Coronary artery (tissue), 2 donors: ENCODE data around the gene CA9.
"Not testable (repeated sequence)": the region's sequence is repeated elsewhere in the genome, so short reads cannot be mapped to it uniquely, and the experiment has no call there.

Experiments
- DNase-seq: peaks from one replicate; pipeline ENCODE4 v3.0.0-alpha.2; 2017; ENCODE audit warnings: low spot score
- H3K27ac ChIP-seq, 2 donors: fragments of 200-600 bp; sonication (generic); one replicate each; pipeline ENCODE4 v1.5.1; 2016 to 2019
- H3K4me3 ChIP-seq: fragments of 200-600 bp; sonication (generic); 2 replicates; pipeline ENCODE4 v1.5.1; 2016; ENCODE audit warnings: mild to moderate bottlenecking, moderate library complexity
- TF ChIP-seq, protein P1 (sequence below): fragments of 200-600 bp; sonication (generic); IDR thresholded peaks from one replicate; pipeline ENCODE4 v1.5.1; 2019; ENCODE audit warnings: antibody characterized with exemption

CA9 gene

DNA sequence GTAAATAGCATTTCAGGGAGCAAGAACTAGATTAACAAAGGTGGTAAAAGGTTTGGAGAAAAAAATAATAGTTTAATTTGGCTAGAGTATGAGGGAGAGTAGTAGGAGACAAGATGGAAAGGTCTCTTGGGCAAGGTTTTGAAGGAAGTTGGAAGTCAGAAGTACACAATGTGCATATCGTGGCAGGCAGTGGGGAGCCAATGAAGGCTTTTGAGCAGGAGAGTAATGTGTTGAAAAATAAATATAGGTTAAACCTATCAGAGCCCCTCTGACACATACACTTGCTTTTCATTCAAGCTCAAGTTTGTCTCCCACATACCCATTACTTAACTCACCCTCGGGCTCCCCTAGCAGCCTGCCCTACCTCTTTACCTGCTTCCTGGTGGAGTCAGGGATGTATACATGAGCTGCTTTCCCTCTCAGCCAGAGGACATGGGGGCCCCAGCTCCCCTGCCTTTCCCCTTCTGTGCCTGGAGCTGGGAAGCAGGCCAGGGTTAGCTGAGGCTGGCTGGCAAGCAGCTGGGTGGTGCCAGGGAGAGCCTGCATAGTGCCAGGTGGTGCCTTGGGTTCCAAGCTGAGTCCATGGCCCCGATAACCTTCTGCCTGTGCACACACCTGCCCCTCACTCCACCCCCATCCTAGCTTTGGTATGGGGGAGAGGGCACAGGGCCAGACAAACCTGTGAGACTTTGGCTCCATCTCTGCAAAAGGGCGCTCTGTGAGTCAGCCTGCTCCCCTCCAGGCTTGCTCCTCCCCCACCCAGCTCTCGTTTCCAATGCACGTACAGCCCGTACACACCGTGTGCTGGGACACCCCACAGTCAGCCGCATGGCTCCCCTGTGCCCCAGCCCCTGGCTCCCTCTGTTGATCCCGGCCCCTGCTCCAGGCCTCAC, at the start of gene CA9:
Gene CA9, plus strand, starts transcription at position 797 of the 893 bp plus-strand sequence. Its CDS starts 32 bp downstream, at position 829.
- TF ChIP-seq, protein P1, sequence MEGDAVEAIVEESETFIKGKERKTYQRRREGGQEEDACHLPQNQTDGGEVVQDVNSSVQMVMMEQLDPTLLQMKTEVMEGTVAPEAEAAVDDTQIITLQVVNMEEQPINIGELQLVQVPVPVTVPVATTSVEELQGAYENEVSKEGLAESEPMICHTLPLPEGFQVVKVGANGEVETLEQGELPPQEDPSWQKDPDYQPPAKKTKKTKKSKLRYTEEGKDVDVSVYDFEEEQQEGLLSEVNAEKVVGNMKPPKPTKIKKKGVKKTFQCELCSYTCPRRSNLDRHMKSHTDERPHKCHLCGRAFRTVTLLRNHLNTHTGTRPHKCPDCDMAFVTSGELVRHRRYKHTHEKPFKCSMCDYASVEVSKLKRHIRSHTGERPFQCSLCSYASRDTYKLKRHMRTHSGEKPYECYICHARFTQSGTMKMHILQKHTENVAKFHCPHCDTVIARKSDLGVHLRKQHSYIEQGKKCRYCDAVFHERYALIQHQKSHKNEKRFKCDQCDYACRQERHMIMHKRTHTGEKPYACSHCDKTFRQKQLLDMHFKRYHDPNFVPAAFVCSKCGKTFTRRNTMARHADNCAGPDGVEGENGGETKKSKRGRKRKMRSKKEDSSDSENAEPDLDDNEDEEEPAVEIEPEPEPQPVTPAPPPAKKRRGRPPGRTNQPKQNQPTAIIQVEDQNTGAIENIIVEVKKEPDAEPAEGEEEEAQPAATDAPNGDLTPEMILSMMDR = no peak
- no peak within 1 kb of the TSS for H3K27ac ChIP-seq
- H3K4me3 ChIP-seq = no peak within 1 kb of the TSS
- DNase-seq = no peak

DNA sequence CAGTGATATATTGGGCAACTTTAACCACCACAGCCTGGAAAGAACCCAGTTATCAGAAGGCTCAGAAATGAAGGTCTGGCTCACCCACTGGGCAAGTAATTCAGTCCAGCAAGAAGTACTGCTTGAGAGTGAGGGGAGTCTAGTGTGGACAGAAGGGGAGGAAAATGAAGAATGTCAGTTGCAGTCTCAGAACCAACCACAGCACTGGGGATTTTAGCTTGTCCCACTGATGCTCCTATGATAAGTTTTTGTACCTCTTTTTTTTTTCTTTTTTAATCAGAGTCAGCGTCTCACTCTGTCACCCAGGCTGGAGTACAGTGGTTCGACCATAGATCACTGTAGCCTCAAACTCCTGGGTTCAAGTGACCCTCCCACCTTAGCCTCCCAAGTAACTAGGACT, 46.2 kb upstream of the CA9 start:
- TF ChIP-seq, protein P1 = no peak
- Histone ChIP-seq H3K4me3 (no peak overlapping the region), H3K27ac (no peak overlapping the region)
- DNase-seq = no peak

DNA sequence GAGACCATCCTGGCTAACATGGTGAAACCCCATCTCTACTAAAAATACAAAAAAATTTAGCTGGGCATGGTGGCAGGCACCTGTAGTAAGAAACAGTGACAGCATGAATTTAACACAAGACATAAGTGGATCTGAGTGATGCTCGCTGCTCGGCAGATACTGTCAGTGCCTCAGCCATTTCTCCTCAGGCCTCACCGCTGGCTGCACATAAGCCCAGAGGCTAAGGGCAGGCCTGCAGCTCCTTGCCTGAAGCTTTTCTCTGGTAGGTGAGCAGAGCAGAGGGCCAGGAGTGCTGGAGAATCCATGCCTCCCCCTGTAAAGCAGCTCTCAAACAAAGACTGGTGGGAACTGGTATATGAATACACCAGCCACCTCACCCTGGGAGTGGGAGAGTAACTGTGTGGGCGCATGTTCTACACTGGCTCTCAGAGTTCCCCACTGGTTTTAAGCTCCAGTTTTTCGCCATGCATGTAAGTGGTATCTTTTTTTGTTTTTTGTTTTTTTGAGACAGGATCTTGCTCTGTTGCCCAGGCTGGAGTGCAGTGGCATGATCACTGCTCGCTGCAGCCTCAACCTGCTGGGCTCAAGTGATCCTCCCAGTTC, 45.2 kb upstream of the CA9 start:
- TF ChIP-seq, protein P1 = no peak
- Histone ChIP-seq H3K27ac (no peak overlapping the region), H3K4me3 (no peak overlapping the region)
- no peak for DNase-seq

DNA sequence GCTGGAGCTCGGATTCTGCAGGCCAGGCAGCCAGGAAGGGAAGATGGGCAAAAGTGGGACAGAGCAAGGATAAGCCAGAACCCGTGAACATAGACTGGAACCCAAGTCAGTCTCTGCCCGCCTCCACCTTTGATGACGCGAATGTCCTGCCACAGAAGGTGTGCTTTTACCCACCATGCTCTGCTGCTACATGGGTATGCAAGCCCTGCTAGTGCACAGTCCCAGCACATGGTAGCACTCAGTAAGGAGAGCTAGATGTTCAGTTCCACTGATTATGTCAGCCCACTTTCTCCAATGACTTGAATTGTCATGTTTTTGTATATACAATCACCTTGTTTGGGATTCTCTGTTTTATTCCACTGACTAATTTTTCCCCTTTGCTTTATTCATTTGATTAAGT, 44.1 kb upstream of the CA9 start:
- Histone ChIP-seq H3K27ac (no peak overlapping the region), H3K4me3 (no peak overlapping the region)
- no peak for DNase-seq
- TF ChIP-seq, protein P1 = no peak

DNA sequence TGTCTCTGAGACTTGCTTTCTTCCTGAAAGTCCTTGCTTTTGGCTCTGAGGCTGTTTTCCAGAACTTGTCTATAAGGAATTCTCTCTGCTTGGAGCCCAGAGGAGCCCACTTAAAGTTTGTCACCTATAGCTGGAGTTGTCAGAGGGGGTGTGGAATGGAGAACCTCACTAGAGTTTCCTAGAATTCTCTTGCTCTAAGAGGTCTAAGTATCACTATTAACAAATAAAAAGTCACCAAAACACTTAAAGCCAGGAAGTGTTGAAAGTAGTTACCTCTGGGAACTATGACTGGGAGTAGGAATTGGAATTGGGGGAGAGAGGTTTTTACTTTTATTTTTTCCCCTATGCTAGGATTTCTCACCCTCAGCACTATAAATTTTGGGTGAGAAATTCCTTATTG, 38.0 kb upstream of the CA9 start:
- Histone ChIP-seq H3K4me3 (no peak overlapping the region), H3K27ac (no peak overlapping the region)
- TF ChIP-seq, protein P1 = no peak
- no peak for DNase-seq

DNA sequence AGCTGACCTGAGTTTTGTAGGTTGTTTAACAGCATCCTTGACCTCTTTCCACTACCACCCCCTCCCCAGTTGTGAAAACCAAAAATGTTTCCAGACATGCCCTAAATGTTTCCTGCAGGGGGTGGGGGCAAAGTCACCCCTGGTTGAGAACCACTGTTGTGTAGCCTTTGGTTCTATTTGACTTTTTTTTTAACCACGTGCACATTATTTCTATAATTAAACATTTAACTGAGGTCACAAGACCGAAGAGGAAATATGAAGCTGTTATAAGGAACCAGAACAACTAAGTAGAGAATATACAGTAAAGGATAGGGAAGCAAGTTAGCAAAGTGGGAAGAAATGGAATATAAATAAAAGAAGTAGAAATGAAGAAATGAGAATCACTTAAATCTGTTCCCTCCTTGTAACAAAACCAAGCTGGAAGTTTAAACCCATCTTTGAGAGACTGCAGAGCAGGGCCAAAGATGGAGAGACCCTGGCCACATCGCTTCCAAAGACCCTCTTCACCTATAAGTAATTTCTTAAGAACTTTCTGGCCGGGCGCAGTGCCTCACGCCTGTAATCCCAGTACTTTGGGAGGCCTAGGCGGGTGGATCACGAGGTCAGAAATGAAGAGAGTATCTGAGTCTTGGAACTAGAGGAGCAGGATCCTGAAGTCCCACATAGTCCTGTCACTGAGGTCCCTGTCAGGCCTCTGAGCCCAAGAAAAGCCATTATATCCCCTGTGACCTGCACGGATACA, 37.4 kb upstream of the CA9 start:
- Histone ChIP-seq H3K27ac (peak overlapping the region in 1 of 2 donors; percentile 60), H3K4me3 (no peak overlapping the region)
- no peak for DNase-seq
- TF ChIP-seq, protein P1 = no peak

DNA sequence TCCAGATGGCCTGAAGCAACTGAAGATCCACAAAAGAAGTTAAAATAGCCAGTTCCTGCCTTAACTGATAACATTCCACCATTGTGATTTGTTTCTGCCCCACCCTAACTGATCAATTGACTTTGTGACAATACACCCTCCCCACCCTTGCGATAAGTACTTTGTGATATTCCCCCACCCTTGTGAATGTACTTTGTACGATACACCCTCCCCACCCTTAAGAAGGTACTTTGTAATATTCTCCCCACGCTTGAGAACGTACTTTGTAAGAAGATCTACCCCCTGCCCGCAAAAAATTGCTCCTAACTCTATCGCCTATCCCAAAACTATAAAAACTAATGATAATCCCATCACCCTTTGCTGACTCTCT, 36.9 kb upstream of the CA9 start:
- peak overlapping the region in 1 of 2 donors; percentile 60 for H3K27ac ChIP-seq
- not testable (repeated sequence) for H3K4me3 ChIP-seq, DNase-seq

DNA sequence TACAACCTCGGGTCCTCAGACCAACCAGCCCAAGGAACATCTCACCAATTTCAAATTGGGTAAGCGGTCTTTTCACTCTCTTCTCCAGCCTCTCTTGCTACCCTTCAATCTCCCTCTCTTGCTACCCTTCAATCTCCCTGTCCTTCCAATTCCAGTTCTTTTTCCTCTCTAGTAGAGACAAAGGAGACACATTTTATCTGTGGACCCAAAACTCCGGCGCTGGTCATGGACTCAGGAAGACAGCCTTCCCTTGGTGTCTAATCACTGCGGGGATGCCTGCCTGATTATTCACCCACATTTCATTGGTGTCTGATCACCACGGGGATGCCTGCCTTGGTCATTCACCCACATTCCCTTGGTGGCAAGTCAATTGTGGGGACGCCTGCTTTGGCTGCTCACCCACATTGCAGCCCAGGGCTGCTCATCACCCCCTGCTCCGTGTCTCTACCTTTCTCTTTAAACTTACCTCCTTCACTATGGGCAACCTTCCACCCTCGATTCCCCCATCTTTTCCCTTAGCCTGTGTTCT, 36.2 kb upstream of the CA9 start:
- not testable (repeated sequence) for DNase-seq, H3K4me3 ChIP-seq, H3K27ac ChIP-seq

DNA sequence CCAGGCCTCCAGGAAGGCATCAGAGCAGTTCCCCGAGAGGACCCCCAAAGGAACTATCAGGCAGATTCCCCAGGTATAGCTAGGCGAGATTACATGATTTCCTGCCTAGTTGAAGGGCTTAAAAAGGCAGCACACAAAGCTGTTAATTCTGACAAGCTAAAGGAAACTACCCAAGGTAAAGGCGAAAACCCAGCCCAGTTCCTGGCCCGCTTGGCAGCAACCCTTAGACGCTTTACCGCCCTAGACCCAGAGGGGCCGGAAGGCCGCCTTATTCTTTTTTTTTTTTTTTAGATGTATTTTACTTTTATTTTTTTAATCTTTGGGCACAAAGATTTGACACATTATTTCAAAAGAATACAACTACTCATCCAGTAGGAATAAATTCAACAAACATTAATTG, 35.0 kb upstream of the CA9 start:
- not testable (repeated sequence) for H3K4me3 ChIP-seq, H3K27ac ChIP-seq, DNase-seq

DNA sequence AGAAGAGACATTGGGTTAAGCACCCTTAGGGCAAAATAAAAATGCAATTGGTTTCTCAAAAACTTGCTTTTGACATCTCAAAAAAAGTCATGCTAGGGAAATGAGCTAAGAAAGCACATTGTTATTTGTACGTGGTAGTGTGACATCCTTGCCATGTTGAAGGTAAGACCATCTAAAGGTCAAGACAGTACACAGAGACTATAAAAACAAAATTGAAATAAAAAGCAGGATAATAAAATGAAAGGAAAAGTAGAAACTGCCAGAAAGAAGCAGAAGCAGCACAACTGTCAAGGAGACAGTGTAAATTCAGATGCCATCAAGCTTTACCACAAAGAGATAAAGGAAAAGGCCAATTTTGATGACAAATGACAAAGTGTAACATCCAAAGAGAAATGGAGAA, 34.5 kb upstream of the CA9 start:
- not testable (repeated sequence) for H3K27ac ChIP-seq

More for the DNA sequence above, 34.5 kb upstream of the CA9 start:
- H3K4me3 ChIP-seq, DNase-seq: not testable (repeated sequence)
